ENCODE measurements around the gene NCKAP5.

The NCKAP5 gene

GRCh38 chr2:132937629-132938028 lies 630.6 kb downstream of the NCKAP5 start:
- DNase-seq (ENCODE audit: low read depth) = no peak

GRCh38 chr2:132936791-132937190 lies 631.5 kb downstream of the NCKAP5 start:
- no peak for DNase-seq (ENCODE audit: low read depth)

- no peak for DNase-seq (ENCODE audit: low read depth)
Observed at GRCh38 chr2:132936261-132936660, 632.0 kb downstream of the NCKAP5 start.

GRCh38 chr2:132929786-132930185 lies 638.5 kb downstream of the NCKAP5 start:
- no peak for DNase-seq (ENCODE audit: low read depth)

GRCh38 chr2:132923787-132924186 lies 644.5 kb downstream of the NCKAP5 start:
- DNase-seq (ENCODE audit: low read depth) = no peak

GRCh38 chr2:132915812-132916549 lies 652.3 kb downstream of the NCKAP5 start:
- DNase-seq (ENCODE audit: low read depth) = no peak

GRCh38 chr2:132911726-132912724 lies 656.2 kb downstream of the NCKAP5 start:
- no peak for DNase-seq (ENCODE audit: low read depth)

GRCh38 chr2:132910432-132910831 lies 657.8 kb downstream of the NCKAP5 start:
- DNase-seq (ENCODE audit: low read depth) = no peak

- no peak for DNase-seq (ENCODE audit: low read depth)
Observed at GRCh38 chr2:132909427-132909826, 658.8 kb downstream of the NCKAP5 start.

GRCh38 chr2:132904142-132904842 lies 664.0 kb downstream of the NCKAP5 start:
- DNase-seq (ENCODE audit: low read depth) = no peak

- DNase-seq (ENCODE audit: low read depth) = no peak
Observed at GRCh38 chr2:132902626-132903025, 665.6 kb downstream of the NCKAP5 start.

- DNase-seq (ENCODE audit: low read depth) = no peak
Observed at GRCh38 chr2:132901661-132902060, 666.6 kb downstream of the NCKAP5 start.

GRCh38 chr2:132897111-132897510 lies 671.2 kb downstream of the NCKAP5 start:
- no peak for DNase-seq (ENCODE audit: low read depth)

- no peak for DNase-seq (ENCODE audit: low read depth)
Observed at GRCh38 chr2:132896073-132896472, 672.2 kb downstream of the NCKAP5 start.

GRCh38 chr2:132891498-132891897 lies 676.8 kb downstream of the NCKAP5 start:
- DNase-seq (ENCODE audit: low read depth) = no peak

- no peak for DNase-seq (ENCODE audit: low read depth)
Observed at GRCh38 chr2:132886574-132886973, 681.7 kb downstream of the NCKAP5 start.

GRCh38 chr2:132884705-132885104 lies 683.6 kb downstream of the NCKAP5 start:
- DNase-seq (ENCODE audit: low read depth) = no peak

- DNase-seq (ENCODE audit: low read depth) = no peak
Observed at GRCh38 chr2:132884292-132884691, 684.0 kb downstream of the NCKAP5 start.

GRCh38 chr2:132883430-132883829 lies 684.8 kb downstream of the NCKAP5 start:
- no peak for DNase-seq (ENCODE audit: low read depth)

GRCh38 chr2:132881546-132881945 lies 686.7 kb downstream of the NCKAP5 start:
- DNase-seq (ENCODE audit: low read depth) = no peak

- no peak for DNase-seq (ENCODE audit: low read depth)
Observed at GRCh38 chr2:132877923-132878322, 690.3 kb downstream of the NCKAP5 start.

GRCh38 chr2:132876745-132877391 lies 691.4 kb downstream of the NCKAP5 start:
- DNase-seq (ENCODE audit: low read depth) = no peak
